Measurements from ENCODE around the gene USH2A. TPM values are rescaled to one million over a fixed set of nuclear protein-coding genes. Genes with fewer than 3 reads are reported as not detected.

Gene USH2A
- total RNA-seq, 1 donor from 2014 or later: not detected

DNA sequence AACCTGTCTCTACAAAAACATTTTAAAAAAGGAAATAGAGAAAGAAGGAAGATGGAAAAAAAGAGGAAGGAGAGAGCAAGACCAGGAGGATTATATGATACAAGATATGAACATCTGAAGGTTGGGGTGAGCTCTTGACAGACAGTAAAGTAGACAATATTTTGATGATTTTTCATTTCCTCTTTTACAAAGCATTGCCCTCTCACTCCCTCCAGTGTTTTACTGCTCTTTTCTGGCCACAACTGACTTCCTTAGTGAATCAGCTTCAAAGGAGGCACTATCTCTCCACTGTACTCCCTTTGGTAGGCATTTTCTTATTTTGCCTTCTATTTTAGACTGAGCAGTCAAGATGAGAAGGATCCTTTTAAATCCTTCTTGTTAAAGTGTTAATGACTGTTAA is 559.5 kb downstream of the USH2A start:
- TF ChIP-seq, protein P1, sequence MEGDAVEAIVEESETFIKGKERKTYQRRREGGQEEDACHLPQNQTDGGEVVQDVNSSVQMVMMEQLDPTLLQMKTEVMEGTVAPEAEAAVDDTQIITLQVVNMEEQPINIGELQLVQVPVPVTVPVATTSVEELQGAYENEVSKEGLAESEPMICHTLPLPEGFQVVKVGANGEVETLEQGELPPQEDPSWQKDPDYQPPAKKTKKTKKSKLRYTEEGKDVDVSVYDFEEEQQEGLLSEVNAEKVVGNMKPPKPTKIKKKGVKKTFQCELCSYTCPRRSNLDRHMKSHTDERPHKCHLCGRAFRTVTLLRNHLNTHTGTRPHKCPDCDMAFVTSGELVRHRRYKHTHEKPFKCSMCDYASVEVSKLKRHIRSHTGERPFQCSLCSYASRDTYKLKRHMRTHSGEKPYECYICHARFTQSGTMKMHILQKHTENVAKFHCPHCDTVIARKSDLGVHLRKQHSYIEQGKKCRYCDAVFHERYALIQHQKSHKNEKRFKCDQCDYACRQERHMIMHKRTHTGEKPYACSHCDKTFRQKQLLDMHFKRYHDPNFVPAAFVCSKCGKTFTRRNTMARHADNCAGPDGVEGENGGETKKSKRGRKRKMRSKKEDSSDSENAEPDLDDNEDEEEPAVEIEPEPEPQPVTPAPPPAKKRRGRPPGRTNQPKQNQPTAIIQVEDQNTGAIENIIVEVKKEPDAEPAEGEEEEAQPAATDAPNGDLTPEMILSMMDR (IDR thresholded peaks at IDR 0.05): no peak
- no peak overlapping the region for H3K4me3 ChIP-seq
- no peak overlapping the region for H3K27ac ChIP-seq
- no peaks in the 10 kb centered on the region for H3K27me3 ChIP-seq
- H3K36me3 ChIP-seq: no peaks in the 10 kb centered on the region
- no peak for DNase-seq (ENCODE audit: low spot score in 2 of 2)
- no peaks in the 10 kb centered on the region for H3K9me3 ChIP-seq
- H3K4me1 ChIP-seq: no peaks in the 10 kb centered on the region
- intact Hi-C loops (cut with DNase I): no loop called here

DNA sequence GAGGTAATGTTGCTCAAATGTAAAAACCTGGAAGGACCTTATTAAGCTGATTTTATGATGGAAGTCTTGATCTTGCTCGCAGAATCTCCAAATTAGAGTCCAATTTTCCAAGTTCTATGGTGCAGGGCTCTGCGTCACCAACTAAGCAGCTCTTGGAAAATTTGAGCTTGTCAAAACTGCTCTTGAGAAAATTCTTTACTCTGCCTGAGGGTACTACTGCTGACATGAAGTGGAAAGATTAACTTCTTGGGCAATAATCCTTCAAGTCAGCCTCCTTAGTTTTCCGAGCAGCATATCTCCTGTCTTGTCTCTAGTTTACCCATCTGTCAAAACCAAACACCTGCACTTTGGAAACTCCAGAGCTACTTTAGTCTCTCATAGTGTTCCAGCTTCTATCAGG is 562.4 kb downstream of the USH2A start:
- Histone ChIP-seq H3K36me3 (no peaks in the 10 kb centered on the region), H3K4me3 (no peak overlapping the region), H3K27me3 (no peaks in the 10 kb centered on the region), H3K4me1 (no peaks in the 10 kb centered on the region), H3K9me3 (no peaks in the 10 kb centered on the region), H3K27ac (no peak overlapping the region)
- TF ChIP-seq, protein P1 (IDR thresholded peaks at IDR 0.05): no peak
- no peak for DNase-seq (ENCODE audit: low spot score in 2 of 2)
- intact Hi-C loops (cut with DNase I): no loop called here

DNA sequence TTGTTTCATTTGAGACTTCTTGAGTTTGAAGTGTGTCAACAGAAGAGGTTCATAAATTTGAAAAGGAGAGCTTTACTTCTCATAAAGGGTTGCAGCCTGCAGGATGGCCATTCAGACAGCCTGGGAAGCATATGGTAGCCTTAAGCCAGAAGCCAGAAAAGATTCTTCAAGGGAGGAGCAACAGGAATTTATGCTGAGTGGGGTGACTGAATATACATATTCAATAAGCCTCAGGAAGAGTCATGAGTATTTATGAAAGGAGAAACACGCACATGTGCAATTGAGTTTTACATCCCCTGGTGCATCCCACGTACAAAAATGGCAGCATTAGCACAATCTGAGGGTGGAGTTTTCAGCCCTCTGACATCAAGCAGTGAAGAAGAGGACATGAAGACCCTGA is 565.9 kb downstream of the USH2A start:
- TF ChIP-seq, protein P1 (IDR thresholded peaks at IDR 0.05): no peak
- Histone ChIP-seq H3K27me3 (no peaks in the 10 kb centered on the region), H3K4me3 (no peak overlapping the region), H3K9me3 (peaks cover 0 to 5% of the 10 kb centered on the region in 2 donors), H3K36me3 (no peaks in the 10 kb centered on the region), H3K4me1 (no peaks in the 10 kb centered on the region), H3K27ac (no peak overlapping the region)
- no peak for DNase-seq (ENCODE audit: low spot score in 2 of 2)
- intact Hi-C loops (cut with DNase I): no loop called here

DNA sequence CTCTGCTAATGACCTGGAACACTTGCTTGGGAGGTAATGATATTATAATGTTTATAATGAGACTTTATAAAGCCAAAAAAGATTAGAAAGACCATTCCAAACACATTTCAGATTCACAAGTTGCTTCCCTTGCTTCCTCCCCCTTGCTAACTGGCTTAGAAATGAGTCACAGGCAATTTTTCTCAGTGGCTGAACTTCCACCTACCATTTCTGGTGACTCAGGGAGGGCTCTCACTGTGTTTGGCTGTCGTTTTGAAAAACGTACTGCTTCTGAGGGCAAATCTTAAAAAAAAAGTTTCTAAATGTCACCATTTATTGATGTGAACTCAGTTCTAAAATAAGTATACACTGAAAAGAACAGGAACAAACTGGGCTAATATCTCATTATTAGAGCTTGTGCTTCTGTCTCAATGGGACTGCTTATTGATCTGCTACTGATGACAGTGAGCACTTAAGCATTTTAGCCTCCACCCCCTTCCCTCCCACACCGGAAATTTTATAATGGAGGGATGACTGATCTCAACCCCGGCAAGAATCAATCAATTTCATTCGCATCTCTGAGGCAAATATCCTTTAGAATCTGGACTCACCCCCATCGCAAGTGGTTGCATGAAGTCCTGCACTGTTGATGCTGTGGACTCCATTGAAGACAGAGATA is 577.9 kb downstream of the USH2A start:
- H3K4me1 ChIP-seq: no peaks in the 10 kb centered on the region
- H3K4me3 ChIP-seq: no peak overlapping the region
- H3K36me3 ChIP-seq: no peaks in the 10 kb centered on the region
- no peaks in the 10 kb centered on the region for H3K27me3 ChIP-seq
- DNase-seq (ENCODE audit: low spot score in 2 of 2): no peak
- TF ChIP-seq, protein P1 (IDR thresholded peaks at IDR 0.05): no peak
- H3K27ac ChIP-seq: no peak overlapping the region
- intact Hi-C loops (cut with DNase I): no loop called here
- peaks cover 0 to 3% of the 10 kb centered on the region in 2 donors for H3K9me3 ChIP-seq

DNA sequence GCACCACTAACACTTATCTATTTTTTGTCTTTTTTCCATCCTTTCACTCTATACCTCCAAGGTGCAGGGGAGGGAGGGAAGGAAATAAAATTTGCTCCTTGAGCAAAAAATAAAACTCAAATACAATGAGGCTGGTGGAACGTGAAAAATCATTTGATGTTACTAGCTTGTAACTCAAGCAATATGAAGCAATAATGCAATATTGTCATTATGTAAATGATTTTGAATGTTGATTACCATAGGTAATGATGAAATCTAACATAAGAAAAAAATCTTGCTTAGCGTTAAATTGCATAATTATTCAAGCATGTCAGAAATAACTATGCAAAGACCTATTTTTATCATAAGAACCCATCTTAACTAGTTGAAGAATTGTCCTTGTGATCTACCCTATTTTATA is 578.5 kb downstream of the USH2A start:
- no peak overlapping the region for H3K4me3 ChIP-seq
- H3K36me3 ChIP-seq: no peaks in the 10 kb centered on the region
- H3K9me3 ChIP-seq: peaks cover 0 to 3% of the 10 kb centered on the region in 2 donors
- TF ChIP-seq, protein P1 (IDR thresholded peaks at IDR 0.05): no peak
- no peak for DNase-seq (ENCODE audit: low spot score in 2 of 2)
- no peak overlapping the region for H3K27ac ChIP-seq
- H3K4me1 ChIP-seq: no peaks in the 10 kb centered on the region
- H3K27me3 ChIP-seq: no peaks in the 10 kb centered on the region
- intact Hi-C loops (cut with DNase I): no loop called here

DNA sequence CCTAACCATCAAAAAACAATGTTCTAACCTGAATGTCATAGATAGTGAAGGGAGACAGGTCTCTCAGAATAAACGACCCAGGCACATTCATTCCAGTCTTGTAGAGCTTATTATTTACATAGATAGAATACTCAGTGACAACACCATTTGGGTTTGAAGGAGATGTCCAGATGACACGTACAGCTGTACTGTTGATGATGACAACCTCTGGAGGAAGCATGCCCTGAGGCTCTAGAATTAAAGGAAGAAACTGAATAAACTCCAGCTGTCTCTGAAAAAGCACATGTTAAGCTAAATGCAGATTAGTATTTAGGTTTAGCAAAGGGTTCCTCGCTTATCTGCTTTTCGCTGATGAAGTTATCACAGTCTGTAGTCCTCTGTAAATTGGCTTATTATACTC is 579.0 kb downstream of the USH2A start:
- Histone ChIP-seq H3K27me3 (no peaks in the 10 kb centered on the region), H3K36me3 (no peaks in the 10 kb centered on the region), H3K4me1 (no peaks in the 10 kb centered on the region), H3K27ac (no peak overlapping the region), H3K4me3 (no peak overlapping the region), H3K9me3 (peaks cover 0 to 3% of the 10 kb centered on the region in 2 donors)
- intact Hi-C loops (cut with DNase I): no loop called here
- DNase-seq (ENCODE audit: low spot score in 2 of 2): no peak
- TF ChIP-seq, protein P1 (IDR thresholded peaks at IDR 0.05): no peak

All from ascending aorta (tissue), 2 donors.